Measurements from ENCODE around the gene GFRA1.

DNA sequence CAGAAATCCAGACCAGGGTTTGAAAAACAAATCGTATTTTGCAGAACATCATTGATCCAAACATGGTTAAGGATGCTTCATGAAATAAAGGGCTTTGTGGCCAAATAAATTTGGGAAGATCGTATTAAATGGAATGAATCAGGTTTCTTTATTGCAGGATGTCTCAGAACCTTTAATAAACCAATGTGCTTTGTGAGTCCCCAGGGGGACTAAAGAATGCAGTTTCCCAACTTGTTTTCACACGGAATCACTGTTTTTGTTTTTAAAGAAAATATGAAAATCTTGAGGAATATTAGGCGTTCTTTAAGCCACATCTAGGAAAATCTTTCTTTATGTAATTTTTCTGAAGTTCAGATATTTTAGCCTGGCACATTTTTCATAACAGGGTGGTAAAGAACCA lies 34.4 kb upstream of the GFRA1 start:
- TF ChIP-seq POLR2AphosphoS5 (IDR thresholded peaks at IDR 0.05; ENCODE audit: insufficient read depth, low read depth, low read length) (no peak), EZH2 (IDR thresholded peaks at IDR 0.05; ENCODE audit: borderline replicate concordance, low read depth, low read length, severe bottlenecking) (no peak), POLR2A (IDR thresholded peaks at IDR 0.05; ENCODE audit: low read depth, low read length) (no peak), JUN (IDR thresholded peaks at IDR 0.05; ENCODE audit: borderline replicate concordance, insufficient read depth, insufficient read length, low read depth) (no peak), FOS (IDR thresholded peaks at IDR 0.05; ENCODE audit: borderline replicate concordance, insufficient read depth, low read length) (no peak), GATA2 (IDR thresholded peaks at IDR 0.05; ENCODE audit: insufficient read depth, insufficient read length, low read depth, low read length) (no peak)
- TF ChIP-seq, protein P1, sequence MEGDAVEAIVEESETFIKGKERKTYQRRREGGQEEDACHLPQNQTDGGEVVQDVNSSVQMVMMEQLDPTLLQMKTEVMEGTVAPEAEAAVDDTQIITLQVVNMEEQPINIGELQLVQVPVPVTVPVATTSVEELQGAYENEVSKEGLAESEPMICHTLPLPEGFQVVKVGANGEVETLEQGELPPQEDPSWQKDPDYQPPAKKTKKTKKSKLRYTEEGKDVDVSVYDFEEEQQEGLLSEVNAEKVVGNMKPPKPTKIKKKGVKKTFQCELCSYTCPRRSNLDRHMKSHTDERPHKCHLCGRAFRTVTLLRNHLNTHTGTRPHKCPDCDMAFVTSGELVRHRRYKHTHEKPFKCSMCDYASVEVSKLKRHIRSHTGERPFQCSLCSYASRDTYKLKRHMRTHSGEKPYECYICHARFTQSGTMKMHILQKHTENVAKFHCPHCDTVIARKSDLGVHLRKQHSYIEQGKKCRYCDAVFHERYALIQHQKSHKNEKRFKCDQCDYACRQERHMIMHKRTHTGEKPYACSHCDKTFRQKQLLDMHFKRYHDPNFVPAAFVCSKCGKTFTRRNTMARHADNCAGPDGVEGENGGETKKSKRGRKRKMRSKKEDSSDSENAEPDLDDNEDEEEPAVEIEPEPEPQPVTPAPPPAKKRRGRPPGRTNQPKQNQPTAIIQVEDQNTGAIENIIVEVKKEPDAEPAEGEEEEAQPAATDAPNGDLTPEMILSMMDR (IDR thresholded peaks at IDR 0.05; ENCODE audit: extremely low read depth in 1 of 2, insufficient read depth in 1 of 2, low read depth in 1 of 2, low read length in 2 of 2), result no peak
